Sigmoid colon (tissue), 7 donors: ENCODE measurements around the gene CHRND. TPM values are rescaled to one million over a fixed set of nuclear protein-coding genes. Genes with fewer than 3 reads are reported as not detected.

ENCODE experiments used
- DNase-seq: peaks from one replicate; pipeline ENCODE4 v3.0.0-alpha.2; 2019
- H3K27ac ChIP-seq, 4 donors: fragments of 200-600 bp; sonication (generic); one replicate each; pipeline ENCODE4 v1.5.1; 2016 to 2019; ENCODE audit warnings: mild to moderate bottlenecking in 1 of 4
- H3K27me3 ChIP-seq, 3 donors: fragments of 200-600 bp; sonication (generic); one replicate each; pipeline ENCODE4 v1.5.1; 2019; ENCODE audit warnings: mild to moderate bottlenecking in 1 of 3
- H3K36me3 ChIP-seq, 4 donors: fragments of 200-600 bp; sonication (generic); one replicate each; pipeline ENCODE4 v1.5.1; 2016 to 2019
- H3K4me1 ChIP-seq, 4 donors: fragments of 200-600 bp; sonication (generic); one replicate each; pipeline ENCODE4 v1.5.1; 2017 to 2019
- H3K4me3 ChIP-seq, 4 donors: fragments of 200-600 bp; sonication (generic); one replicate each; pipeline ENCODE4 v1.5.1; 2017 to 2019; ENCODE audit warnings: mild to moderate bottlenecking in 2 of 4, moderate library complexity in 1 of 4
- H3K9me3 ChIP-seq, 4 donors: fragments of 200-600 bp in 3 of 4; sonication (generic) in 3 of 4; one replicate each; pipeline versions ENCODE4 v1.5.1 to v1.6.1; 2013 to 2019
- EP300 ChIP-seq, 4 donors: sonication (generic); formaldehyde crosslinking; IDR thresholded peaks; one replicate each; pipeline ENCODE4 v1.6.1; 2017; ENCODE audit warnings: antibody characterized with exemption in 4 of 4
- POLR2A ChIP-seq, 2 donors: fragments of 450-650 bp; IDR thresholded peaks; one replicate each; pipeline ENCODE4 v1.6.1; 2016; ENCODE audit warnings: antibody characterized with exemption in 2 of 2, mild to moderate bottlenecking in 2 of 2, moderate library complexity in 2 of 2
- POLR2AphosphoS5 ChIP-seq, 4 donors: sonication (generic); formaldehyde crosslinking; IDR thresholded peaks; one replicate each; pipeline ENCODE4 v1.6.1; 2017; ENCODE audit warnings: antibody characterized with exemption in 4 of 4
- WGBS, 2 donors: extraction: QIAGEN DNeasy Blood & Tissue Kit; methylation state at CpG; one replicate each; pipeline ENCODE4 v1.1.7; 2013; 5-methylcytosine and 5-hydroxymethylcytosine counted together
- intact Hi-C: fragments of 100-400 bp; cut with DNase I; formaldehyde crosslinking; loops from one replicate; pipeline ENCODE4 v1.15.1; 2023
- polyA plus RNA-seq, 3 donors: library from polyadenylated mRNA; stranded (reverse); fragments of 200-250 nt; gene quantifications; one replicate each; pipeline ENCODE4 v1.2.3, GENCODE V29; 2013
- total RNA-seq, 4 donors: library from RNA; depleted of rRNA; stranded (reverse); fragments of >200 nt; gene quantifications; one replicate each; pipeline ENCODE4 v1.1.0, GENCODE V29; 2016
- TF ChIP-seq, protein P1 (sequence below), 4 experiments: fragments of 450-650 bp in 3 of 4; fragments of 200-600 bp in 1 of 4; IDR thresholded peaks; one replicate each; pipeline ENCODE4 v1.5.1; 2016 to 2019; ENCODE audit warnings: antibody characterized with exemption in 4 of 4, mild to moderate bottlenecking in 3 of 4, moderate library complexity in 2 of 4
- donor health status: healthy with polysubstance abuse.
- donor health status: Bipolar disorder and iron deficiency.
- donor health status: healthy.

CHRND gene
- total and polyA plus RNA-seq, 7 donors, result not detected

DNA sequence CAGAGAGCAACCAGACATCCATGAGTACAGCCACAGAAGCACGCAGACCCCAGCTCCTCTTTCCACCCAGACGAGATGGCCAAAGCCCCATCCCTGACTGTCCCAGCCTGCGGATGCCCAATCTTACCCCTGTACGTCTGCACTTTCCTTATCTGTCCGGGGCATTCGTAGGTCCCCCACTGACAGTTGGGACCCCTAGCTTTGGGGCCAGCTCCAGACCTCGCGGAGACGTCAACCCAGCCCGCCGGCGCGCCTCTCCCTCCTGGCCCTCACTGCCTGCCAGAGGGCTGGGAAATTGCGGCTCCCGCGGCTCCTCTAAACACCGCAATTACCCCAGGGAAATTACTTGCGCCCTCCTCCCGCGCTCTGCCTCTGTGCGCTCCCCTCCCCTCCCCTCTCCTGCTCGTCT, 40.6 kb upstream of the CHRND start:
- 9% methylated on average over 22 of the region's 22 CpGs for WGBS, 2 donors
- TF ChIP-seq EP300 (IDR thresholded peaks at IDR 0.05) (no peak), POLR2A (IDR thresholded peaks at IDR 0.05) (no peak), POLR2AphosphoS5 (IDR thresholded peaks at IDR 0.05) (no peak)
- TF ChIP-seq, protein P1, sequence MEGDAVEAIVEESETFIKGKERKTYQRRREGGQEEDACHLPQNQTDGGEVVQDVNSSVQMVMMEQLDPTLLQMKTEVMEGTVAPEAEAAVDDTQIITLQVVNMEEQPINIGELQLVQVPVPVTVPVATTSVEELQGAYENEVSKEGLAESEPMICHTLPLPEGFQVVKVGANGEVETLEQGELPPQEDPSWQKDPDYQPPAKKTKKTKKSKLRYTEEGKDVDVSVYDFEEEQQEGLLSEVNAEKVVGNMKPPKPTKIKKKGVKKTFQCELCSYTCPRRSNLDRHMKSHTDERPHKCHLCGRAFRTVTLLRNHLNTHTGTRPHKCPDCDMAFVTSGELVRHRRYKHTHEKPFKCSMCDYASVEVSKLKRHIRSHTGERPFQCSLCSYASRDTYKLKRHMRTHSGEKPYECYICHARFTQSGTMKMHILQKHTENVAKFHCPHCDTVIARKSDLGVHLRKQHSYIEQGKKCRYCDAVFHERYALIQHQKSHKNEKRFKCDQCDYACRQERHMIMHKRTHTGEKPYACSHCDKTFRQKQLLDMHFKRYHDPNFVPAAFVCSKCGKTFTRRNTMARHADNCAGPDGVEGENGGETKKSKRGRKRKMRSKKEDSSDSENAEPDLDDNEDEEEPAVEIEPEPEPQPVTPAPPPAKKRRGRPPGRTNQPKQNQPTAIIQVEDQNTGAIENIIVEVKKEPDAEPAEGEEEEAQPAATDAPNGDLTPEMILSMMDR (IDR thresholded peaks at IDR 0.05), result no peak
- Histone ChIP-seq H3K27ac (no peak overlapping the region), H3K4me1 (peaks cover 0 to 12% (median 10%) of the 10 kb centered on the region in 4 donors), H3K27me3 (peaks cover 26 to 86% (median 38%) of the 10 kb centered on the region in 3 donors), H3K36me3 (no peaks in the 10 kb centered on the region), H3K9me3 (no peaks in the 10 kb centered on the region), H3K4me3 (no peak overlapping the region)
- intact Hi-C loops, result no loop called here
- peak; percentile 40 for DNase-seq

DNA sequence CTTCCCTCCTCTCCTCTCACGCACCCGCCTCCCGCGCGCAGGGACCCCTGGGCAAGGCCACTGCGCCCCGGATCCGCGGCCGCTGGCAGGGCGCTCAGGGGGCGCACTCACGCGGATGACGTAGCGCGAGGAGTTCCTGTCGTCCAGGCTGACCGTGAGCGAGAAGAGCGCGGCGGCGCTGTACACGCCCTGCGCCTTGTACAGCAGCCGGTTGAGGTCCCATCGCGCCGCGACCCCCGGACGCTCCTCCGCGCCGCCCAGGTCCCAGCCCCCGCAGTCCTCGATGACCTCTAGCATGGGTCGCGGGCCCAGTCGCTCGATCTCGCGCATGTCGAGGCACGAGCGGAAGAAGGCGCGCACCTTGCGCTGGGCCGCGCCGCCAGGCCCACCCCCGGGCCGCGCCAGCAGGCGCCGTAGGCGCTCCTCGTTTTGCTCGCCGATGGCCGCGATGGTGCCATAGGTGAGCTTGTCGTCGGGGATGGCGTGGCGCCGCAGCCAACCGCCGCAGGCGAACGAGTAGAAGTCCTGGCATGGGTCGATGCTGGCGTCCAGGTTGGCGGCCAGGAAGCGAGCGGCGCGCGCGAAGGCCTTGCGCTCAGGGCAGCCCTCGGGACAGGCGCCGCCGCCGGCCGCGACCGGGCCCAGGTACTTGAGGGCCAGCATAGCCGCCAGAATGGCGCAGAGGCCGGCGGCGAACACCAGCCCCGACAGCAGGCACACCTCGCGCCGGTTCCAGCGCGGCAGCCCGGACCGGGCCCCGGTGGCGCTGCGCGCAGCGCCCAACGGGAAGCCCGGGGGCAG, 40.0 kb upstream of the CHRND start:
- intact Hi-C loops, result no loop called here
- H3K4me3 ChIP-seq, result no peak overlapping the region
- DNase-seq, result peak; percentile 30

DNA sequence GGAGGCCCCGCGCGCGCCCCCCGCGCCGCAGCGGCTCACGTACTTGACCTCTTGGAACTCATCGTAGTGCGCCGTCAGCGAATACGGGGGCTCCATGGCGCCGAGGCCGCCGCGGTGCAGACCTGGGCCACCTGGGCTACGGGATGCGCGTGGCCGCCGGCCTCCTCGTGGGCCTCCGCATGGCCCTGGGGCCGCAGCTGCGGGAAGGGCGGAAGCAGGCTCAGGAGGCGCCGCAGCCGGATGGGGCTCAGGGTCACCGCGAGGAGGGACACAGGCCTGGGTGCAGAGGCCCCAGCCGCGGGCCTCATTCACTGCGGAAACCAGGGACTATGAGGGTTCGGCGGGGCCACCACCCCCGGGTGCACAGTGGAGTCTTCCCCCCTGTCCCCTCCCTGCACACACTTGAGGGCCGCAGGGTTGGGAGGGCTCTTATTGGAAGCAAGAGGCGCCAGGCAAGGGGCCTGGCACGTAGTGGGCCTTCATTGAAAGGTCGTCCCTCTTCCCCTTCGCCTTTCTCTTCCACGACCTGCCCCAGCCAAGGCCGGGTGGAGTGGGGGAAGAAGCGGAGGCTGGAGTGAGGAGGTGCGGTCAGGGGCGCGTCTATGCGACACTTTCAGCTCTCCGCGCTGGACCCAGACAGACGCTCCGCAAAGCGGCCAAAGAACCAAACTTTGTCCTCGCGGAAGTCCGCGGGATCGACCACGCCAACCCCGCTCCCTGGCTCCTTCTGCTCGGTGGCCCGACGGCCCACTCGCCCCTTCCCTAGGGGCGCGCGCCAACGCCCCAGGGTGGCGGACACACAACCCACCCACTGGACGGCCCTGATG, 39.2 kb upstream of the CHRND start:
- peaks cover 26 to 82% (median 38%) of the 10 kb centered on the region in 3 donors for H3K27me3 ChIP-seq
- H3K27ac ChIP-seq, result no peak overlapping the region
- H3K4me1 ChIP-seq, result peaks cover 0 to 12% (median 10%) of the 10 kb centered on the region in 4 donors
- no peak for TF ChIP-seq EP300 (IDR thresholded peaks at IDR 0.05)
- no peak for TF ChIP-seq POLR2AphosphoS5 (IDR thresholded peaks at IDR 0.05)
- TF ChIP-seq, protein P1 (IDR thresholded peaks at IDR 0.05), result no peak
- TF ChIP-seq POLR2A (IDR thresholded peaks at IDR 0.05), result no peak
- intact Hi-C loops, result no loop called here
- DNase-seq, result peak; percentile 38
- no peaks in the 10 kb centered on the region for H3K36me3 ChIP-seq
- H3K9me3 ChIP-seq, result no peaks in the 10 kb centered on the region
- peak overlapping the region in 2 of 4 donors; percentile 19 for H3K4me3 ChIP-seq
- WGBS, 2 donors, result 4 to 8% methylated on average over 74 of the region's 74 CpGs

More for the DNA sequence above, 40.0 kb upstream of the CHRND start:
- Histone ChIP-seq H3K4me1 (peaks cover 0 to 12% (median 10%) of the 10 kb centered on the region in 4 donors), H3K27me3 (peaks cover 26 to 86% (median 38%) of the 10 kb centered on the region in 3 donors), H3K27ac (no peak overlapping the region), H3K36me3 (no peaks in the 10 kb centered on the region), H3K9me3 (no peaks in the 10 kb centered on the region)
- WGBS, 2 donors, result 4 to 7% methylated on average over 111 of the region's 111 CpGs
- TF ChIP-seq EP300 (IDR thresholded peaks at IDR 0.05) (no peak), POLR2AphosphoS5 (IDR thresholded peaks at IDR 0.05) (no peak), POLR2A (IDR thresholded peaks at IDR 0.05) (no peak)
- TF ChIP-seq, protein P1 (IDR thresholded peaks at IDR 0.05), result no peak

DNA sequence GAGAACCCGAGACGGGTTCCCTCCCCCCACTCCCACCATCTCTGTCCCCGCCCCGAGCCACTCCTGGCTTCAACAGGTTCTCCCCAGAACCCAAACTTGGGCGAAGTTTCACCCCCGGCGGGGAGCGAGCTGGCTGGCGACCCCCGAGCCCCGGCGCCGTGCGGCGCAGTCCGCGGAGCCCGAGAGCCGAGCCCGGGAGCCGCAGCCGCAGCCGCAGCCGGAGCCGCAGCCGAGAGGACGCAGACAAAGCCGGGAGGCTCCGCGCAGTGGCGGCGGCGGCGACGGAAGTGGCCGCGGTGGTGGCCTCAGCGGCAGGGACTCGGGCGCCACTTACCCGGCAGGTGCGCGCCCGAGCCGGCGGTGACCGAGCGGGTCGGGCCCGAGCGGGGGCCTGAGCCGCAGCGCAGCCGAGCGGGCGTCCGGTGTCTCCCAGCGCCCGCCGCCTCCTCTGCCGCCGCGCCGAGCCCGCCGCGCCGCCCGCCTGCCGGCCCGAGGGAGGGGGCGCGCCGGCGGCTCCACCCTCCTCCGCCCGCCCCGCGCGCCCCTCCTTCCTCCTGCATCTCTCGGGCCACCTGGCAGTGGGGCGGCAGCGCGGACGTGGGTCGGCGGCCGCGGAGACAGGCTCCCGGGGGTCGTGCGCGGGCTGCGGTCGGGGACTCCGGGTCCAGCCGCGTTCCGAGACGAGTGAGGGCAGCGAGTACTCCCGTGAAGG, 38.4 kb upstream of the CHRND start, which contains the start of gene ECEL1:
ECEL1 (minus strand) TSS at position 450 of the 712 bp plus-strand sequence. CDS start 1,181 bp downstream, outside the sequence.
- 1 to 3% methylated on average over 102 of the region's 102 CpGs for WGBS, 2 donors
- no peaks in the 10 kb centered on the region for H3K9me3 ChIP-seq
- TF ChIP-seq, protein P1 (IDR thresholded peaks at IDR 0.05), result no peak
- no peak for TF ChIP-seq POLR2A (IDR thresholded peaks at IDR 0.05)
- no peak for TF ChIP-seq EP300 (IDR thresholded peaks at IDR 0.05)
- TF ChIP-seq POLR2AphosphoS5 (IDR thresholded peaks at IDR 0.05), result no peak
- peaks cover 0 to 12% (median 10%) of the 10 kb centered on the region in 4 donors for H3K4me1 ChIP-seq
- intact Hi-C loops, result no loop called here
- H3K27ac ChIP-seq, result no peak within 1 kb of the TSS
- no peaks in the 10 kb centered on the region for H3K36me3 ChIP-seq
- peak within 1 kb of the TSS in 2 of 4 donors; percentile 19 for H3K4me3 ChIP-seq
- H3K27me3 ChIP-seq, result peaks cover 26 to 75% (median 38%) of the 10 kb centered on the region in 3 donors
- peak; percentile 37 for DNase-seq
